HS-27A (cell line): ENCODE results near the gene NGEF.
"Not testable (repeated sequence)": the region's sequence is repeated elsewhere in the genome, so short reads cannot be mapped to it uniquely, and the experiment has no call there.

Experiments
- DNase-seq: peaks from one replicate; pipeline ENCODE4 v3.0.0-alpha.2; 2012; ENCODE audit warnings: low read depth, missing footprints

The NGEF gene, protein sequence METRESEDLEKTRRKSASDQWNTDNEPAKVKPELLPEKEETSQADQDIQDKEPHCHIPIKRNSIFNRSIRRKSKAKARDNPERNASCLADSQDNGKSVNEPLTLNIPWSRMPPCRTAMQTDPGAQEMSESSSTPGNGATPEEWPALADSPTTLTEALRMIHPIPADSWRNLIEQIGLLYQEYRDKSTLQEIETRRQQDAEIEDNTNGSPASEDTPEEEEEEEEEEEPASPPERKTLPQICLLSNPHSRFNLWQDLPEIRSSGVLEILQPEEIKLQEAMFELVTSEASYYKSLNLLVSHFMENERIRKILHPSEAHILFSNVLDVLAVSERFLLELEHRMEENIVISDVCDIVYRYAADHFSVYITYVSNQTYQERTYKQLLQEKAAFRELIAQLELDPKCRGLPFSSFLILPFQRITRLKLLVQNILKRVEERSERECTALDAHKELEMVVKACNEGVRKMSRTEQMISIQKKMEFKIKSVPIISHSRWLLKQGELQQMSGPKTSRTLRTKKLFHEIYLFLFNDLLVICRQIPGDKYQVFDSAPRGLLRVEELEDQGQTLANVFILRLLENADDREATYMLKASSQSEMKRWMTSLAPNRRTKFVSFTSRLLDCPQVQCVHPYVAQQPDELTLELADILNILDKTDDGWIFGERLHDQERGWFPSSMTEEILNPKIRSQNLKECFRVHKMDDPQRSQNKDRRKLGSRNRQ

DNA sequence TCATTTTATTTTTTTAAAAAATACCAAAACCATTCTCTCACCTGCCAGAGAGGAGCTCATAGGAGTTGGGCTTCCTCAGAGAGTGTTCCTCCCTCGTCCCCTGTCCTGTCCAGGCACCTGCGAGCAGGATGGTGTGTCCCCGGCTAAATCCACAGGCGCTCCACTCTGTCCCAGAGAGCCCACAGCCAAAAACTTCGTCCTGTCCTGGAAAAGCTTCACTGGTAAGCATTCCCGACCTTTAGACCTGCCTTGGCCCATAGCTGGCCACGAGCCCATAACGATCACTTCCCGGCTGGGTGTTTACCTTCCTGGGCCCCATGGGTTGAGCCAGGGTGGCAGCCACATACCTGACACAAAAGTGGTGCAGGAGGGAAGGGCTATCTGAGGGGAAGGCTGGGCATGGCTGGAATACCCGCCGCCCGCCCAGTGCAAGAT lies at the start of gene NGEF:
Gene NGEF, minus strand, starts transcription at position 230 of the 435 bp plus-strand sequence. CDS start 38,366 bp downstream, outside the sequence.
- DNase-seq = no peak

DNA sequence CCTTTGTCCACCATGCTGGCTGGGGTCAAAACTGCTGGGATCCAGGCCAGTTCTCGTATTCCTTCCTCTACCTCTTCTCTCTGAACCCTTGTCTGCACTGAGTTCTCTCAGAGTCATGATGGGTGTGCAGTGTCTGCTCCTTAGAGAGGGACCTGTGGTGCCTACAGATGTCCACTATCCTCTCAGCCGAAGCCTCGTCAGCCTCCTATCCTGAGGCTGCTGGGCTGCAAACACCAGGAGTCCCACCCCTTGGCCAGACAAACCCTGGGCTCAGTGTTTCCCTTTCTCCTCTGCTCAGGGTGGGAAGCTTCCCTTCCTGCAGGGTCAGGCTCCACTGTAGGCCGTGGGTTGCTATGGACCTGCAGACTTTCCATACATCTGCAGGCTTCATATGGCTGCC lies 49.4 kb upstream of the NGEF start:
- no peak for DNase-seq

DNA sequence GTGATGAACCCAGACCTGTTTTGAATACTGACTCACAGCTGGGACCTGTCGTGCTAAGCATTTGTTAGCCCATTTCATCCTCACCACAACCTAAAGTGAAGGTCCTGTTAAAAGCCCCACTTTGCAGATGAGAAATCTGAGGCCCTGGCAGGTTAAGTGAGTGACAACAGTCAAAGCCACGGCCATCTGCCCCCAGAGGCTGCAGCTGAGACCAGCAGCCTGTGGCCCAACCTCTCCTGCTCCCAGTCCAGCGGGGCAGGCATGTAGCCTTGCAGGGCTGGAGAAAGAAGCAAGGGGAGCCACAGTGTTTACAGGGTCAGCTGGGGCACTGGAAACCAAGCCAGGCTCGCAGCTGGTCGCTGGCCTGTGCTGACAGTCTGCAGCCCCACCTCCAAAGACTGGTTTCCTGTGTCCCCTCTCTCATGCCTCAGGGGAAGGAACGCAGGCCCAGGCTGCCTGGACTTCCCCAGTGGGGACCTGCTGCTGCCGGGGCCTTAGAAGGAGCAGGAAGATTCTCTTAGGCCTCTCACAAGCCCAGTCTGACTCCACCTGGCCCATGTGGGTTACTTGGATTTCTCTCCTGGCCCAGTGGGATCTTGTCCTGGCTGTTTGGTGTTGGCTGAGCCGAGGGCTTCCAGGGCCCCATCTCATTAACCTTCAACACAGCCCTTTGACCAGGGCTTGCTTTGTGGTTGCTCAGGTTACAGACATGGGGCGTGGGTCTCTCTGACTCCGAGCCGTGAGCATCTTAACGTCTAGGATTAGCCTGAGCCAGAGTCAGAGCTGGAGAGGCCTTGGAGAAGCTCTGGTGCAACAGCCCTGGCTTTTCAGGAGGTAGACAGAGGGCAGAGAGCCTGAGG lies 48.8 kb upstream of the NGEF start:
- no peak for DNase-seq

DNA sequence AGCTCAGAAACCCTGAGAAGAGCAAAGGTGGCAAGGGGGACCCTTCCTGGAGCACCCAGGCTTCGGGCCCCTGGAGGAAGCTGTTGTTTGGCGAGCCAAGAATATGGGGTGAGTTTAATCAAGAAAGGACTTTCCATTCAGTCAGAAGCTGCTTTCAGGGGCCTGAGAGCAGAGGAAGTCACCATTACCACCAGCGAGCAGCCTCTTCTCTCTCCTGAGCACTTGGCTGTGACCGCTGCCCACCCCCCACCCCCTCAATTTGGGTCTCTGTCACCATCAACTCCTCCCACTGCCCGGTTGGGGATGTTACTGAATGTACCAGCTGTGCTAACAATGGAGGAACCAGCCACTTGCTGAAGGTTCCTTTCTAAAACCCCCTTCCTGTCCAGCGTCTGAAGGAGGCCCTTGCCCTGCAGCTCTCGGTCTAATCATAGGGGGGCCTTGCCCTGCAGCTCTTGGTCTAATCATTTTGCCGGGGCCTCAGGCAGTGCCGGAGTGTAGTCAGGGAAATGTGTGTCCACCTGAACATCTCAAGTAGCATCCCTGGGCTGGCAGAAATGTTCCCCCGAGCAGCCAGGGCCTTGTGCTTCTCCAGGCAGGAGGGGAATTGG lies 48.0 kb upstream of the NGEF start:
- DNase-seq = no peak

DNA sequence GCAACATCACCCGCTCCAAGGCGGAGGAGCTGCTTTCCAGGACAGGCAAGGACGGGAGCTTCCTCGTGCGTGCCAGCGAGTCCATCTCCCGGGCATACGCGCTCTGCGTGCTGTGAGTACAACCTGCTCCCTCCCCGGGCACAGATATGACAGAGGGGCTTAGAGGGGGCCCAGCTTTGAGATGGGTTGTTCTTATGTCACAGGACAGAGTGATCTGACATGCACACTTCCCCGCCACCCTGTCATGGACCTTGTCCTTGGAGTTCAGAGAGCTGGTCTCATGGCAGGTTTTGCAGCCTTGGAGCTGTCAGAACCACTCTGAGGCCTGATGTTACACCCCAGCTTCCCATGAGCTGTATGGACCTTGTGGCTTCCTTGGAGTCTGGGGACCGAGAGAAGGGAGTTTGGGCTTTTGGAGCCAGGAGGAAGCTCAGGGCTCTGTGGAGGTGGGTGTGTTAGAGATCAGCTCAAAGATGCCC lies 47.5 kb upstream of the NGEF start:
- DNase-seq = no peak

DNA sequence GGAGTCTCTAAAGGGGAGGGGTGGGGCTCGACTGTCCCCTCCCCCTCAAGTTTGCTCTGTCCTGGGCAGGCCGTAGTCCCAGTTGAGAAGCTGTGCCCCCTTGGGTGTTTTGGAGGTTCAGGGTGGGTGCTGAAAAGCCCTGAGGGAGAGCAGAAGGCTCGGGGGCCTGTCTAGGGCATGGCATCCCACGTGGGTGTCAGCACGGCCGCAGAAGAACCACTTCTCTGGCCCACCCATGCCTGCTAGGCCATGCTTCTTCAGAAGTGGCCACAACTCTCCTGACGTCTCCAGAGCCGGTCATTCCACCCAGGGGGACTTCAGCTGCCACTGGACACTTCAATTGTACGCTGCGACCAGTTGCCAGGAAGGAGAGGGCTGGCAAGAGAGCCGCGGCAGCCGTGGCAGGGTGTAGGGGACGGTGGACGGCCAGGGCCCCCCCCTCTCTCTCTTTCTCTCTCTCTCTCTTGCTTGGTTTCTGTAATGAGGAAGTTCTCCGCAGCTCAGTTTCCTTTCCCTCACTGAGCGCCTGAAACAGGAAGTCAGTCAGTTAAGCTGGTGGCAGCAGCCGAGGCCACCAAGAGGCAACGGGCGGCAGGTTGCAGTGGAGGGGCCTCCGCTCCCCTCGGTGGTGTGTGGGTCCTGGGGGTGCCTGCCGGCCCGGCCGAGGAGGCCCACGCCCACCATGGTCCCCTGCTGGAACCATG lies 46.9 kb upstream of the NGEF start, which contains the start of gene INPP5D:
Gene INPP5D, plus strand, starts transcription at position 546 of the 704 bp plus-strand sequence. Its CDS starts 137 bp downstream, at position 683.
- DNase-seq = no peak

DNA sequence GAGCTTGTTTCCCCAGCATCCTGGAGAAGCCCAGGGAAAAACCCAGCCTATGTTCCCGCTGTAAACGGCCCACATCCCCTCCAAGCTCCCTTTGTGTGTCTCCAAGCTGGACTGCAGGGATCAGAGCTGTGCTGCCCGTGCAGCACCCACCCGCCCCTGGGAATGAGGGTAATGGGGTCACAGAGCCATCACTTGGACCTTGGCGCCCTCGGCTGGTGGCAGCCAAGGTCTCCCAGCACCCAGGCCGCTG lies 46.4 kb upstream of the NGEF start:
- DNase-seq = no peak

DNA sequence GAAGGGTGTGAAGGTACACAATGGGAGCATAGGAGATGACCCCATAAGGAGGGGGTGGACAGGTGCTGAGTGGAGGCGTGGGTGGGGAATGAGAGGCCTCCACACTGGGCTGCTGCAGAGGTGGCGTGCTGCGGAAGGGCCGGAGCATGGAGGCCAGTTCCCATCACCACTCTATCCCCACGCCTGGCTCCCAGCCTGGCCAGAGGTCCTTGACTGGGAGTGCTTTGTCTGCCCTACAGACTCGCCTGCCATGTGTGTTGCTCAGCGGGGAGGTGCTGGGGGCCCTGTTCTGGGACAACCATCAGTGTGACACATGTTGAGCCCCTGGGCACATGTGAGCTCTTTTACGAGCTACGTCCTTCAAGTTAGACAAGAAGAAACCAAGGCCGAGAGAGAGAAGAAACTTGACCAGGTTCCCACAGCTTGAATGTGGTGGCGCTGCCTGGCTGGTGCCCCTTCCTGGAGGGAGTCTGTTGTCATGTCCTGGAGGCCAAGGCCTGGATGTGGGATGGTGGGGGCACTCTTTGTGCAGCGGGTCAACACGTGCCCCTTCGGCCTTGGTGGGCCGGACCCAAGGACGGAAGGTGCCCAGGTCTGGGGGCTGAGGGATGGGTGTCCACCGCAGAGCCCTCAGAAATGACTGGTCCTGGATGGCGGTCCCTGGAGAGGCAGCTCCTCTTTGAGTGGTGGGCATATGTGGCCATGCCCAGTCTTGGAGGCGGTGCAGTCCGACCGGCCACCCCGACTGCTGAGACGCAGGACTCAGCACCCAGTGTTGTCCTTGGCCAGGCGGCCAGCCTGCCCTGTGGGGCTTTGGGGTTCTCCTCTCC lies 45.9 kb upstream of the NGEF start:
- DNase-seq = no peak

DNA sequence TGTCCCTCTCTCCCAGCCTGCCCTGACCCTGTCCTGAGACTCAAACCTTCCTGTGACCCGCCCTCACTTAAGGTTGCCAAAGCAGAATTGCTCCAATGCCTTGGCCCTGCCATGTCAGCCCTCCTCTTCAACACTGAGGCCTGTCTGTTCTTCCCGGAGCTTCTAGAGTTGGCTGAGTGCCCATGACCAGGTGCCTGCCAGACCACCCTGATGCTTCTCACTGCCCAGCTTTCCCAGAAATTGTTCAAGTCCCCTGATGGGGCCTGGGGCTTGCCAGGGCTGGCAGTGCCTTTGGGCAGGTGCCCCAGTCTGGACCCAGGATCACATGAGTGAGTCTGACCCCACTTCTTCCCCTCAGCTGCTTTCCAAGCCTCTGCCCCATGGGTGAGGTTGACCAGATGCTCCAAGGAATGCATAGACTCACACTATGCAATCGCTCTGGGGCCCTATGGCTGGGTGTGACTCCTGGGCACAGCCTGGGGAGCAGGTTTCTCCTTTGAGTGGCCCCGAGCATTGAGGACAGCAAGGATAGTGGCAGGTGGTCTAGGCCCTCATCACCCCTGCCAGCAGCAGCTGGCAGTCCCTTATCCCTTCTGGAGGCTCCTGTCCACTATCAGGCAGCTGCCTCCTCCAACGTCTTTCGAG lies 44.0 kb upstream of the NGEF start:
- DNase-seq = no peak

DNA sequence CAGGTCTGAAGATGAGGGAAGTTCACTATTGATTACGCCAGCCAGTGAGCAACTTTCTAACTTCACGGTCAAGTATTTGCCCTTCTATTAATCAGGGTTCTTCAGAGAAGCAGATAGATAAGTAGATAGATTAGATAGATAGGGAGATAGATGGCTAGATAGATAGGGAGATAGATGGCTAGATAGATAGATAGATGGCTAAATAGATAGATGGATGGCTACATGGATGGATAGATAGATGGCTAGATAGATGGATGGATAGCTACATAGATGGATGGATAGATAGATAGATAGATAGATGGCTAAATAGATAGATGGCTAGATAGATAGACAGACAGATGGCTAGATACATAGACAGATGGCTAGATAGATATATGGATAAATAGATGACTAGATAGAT lies 42.3 kb upstream of the NGEF start:
- no peak for DNase-seq

DNA sequence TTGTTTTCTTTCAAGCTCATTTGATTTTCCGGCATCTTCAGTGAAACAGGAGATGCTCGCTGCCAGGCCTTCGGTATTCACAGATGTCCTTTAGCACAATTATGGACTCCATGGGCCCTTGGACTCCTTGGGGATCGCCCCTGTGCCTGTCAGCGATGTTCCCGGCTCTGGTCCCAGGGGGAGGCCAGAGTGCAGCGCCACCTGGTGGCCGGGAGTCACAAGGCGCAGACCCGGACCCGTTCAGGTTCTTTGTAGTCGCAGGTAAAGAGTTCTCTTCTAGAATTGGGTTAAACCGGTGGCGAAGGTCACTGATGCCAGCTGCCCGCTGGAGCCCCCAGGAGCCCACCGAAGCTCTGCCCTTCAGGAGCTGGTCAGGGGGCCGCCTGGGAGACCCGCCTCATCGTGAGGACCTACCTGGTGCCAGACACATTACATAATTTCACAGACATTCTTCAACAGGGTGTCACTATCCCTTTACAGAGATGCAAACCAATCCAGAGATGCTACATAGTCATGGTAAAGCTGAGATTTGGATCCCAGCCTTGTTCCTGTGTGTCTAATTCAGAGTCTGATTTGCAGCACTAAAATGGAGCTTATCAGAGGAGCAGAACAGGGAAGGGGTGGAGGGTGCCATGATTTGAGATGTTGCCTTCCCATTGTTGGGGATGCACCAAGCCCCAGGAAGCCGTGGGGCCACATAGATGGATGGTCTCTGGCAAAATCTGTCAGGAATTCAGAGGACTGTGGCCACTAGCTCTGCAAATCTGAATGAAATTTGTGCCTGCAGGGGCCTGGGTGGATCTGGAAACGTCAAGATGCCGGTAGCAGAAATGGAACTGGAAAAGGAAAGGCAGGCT lies 41.1 kb upstream of the NGEF start:
- DNase-seq = no peak

DNA sequence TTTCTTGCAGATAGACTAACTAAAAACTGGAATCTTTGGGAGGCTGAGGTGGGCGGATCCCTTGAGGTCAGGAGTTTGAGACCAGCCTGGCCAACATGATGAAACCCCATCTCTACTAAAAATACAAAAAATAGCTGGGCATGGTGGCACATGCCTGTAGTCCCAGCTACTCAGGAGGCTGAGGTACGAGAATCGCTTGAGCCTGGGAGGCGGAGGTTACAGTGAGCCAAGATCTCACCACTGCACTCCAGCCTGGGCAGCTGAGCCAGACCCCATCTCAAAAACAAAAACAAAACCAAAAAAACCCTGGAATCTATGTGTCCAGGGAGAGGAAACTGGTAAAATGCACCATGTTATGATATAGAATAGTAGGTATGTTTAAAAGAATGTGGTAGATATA lies 39.5 kb upstream of the NGEF start:
- DNase-seq = not testable (repeated sequence)

DNA sequence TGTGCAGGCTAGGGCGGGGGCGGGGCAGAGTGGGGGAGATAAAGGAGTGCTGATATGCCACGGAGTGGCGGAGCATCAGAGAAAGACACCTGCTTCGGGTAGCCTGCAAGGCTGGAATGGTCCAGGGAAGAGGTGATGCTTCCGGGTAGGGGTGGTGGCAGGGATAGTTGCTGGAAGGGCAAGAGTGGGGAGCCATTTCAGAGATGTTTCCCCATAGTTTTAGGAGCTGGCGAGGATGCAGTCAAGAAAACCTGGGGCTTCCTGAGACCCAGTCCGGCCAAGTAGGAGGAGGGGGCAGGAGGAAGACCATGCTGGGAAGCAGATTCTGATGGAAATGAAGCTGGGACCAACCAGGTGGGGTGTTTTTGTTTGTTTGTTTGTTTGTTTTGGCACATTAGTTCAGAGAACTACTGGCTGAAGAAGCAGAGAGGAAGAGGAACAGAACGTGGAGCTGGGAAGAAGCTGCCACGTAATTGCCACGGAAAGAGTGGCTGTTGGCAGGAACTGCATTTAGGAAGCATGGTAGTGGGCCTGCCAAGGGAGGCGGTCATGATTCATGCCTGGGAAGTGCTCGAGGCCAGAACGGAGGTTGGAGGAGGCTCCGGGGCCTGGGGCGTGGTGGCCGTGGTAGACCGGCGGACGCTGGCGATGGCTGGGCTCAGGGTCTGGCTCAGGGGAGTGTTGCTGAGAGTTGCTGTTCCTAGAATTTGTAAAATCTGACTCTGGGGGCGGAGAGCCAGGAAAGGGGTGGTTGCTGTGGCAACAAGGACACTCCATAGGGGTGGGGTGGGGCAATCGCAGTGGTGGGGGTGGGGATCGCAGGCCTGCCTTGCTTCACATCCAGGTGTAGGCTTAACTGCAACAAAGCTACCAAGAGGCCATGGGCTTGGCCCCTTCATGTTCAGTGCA lies 38.4 kb upstream of the NGEF start:
- DNase-seq = no peak

DNA sequence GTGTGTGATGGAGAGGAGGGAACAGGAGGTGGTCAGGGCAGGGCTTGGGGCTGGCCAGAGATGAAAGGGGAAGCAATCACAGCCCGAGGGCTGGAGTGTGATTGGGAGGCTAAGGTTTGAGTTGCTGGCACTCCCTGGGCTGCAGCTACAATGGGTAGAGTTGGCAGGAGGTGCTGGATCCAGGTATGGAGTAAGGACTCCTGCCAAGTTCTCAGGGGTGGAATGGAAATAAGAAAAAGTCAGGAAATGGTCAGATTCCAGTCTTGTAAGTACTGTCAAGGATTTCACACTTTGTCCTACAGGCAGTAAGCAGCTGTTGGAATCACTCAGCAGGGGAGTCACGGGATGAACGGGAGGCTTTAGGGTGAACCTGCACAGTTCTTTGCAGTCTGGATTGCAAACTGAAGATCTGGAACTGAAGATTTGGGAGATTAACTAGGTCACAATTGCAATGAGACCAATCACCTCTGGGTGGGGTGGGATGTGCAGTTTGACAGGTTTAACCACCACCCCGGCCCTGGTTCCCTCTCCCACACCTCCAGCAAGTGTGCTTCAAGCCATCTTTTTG lies 36.2 kb upstream of the NGEF start:
- no peak for DNase-seq

DNA sequence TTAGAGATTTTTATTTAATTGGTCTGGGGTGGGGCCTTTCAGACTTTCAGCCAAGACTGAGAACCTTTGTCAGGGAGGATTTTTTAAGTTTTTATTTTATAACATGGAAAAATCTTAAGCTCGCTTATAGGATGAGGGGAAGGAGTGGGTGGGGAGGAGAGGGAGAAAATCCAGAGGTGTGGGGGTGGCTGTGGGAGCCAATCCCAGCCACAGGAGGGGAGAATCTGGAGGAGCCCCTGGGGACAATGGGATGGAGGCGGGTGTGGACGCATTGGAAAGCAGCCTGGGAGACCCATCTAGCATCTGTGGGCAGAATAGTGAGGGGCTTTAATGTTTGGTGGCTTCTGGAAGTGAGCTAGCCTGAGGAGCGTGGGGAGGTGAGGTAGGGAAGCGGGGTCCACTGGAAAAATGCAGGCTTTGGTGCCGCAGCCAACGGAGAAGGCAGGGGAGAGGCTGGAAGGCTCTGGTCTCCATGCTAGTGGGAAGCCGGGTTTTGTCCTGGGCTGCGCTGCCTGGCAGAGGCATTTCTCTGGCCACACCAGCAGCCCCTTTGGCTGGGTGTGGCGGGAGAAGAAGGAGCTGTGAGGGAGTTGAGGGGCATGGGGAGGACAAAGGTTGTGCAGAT lies 35.6 kb upstream of the NGEF start:
- DNase-seq = no peak

DNA sequence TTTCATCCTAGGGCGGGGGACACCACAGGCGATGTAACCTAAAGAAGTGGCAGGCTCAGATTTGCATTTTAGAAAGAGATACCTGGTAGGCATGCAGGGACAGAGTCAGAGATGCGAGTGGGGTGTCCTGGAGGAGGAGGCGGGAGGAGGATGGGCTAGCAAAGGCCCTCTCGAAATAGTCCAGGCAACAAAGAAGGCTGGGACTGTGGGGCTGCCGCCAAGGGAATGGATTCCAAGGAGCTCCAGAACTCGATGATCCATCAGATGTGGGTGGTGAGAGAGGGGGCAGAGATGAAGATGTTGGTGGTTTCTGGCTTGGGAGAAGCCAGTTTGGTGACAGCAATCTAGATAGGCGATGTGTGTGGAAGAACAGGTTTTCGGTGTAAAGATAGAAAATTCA lies 34.6 kb upstream of the NGEF start:
- no peak for DNase-seq

DNA sequence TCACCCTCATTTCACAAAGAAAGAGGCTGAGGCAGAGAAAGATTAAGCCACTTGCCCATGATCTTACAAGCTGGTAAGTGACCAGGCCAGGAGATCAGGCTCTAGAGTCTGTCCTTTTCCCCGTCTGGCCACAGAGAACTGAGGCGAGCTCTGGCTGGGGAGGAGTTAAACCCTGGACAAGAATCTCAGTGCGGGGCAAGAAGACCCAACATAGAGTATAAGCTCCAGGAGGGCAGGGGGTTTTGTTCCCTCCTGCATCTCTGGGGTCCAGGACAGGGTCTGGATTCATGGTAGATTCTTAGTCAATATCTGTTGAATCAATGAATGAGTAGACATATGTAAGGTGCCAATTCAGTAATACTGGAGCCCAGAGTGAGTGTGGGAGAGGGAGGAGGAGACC lies 34.1 kb upstream of the NGEF start:
- no peak for DNase-seq
